EL (cell line): ENCODE data around the gene TAF1B.

ENCODE experiments used
- DNase-seq: peaks from one replicate; pipeline ENCODE4 v3.0.0-alpha.2; 2016

Gene TAF1B

DNA sequence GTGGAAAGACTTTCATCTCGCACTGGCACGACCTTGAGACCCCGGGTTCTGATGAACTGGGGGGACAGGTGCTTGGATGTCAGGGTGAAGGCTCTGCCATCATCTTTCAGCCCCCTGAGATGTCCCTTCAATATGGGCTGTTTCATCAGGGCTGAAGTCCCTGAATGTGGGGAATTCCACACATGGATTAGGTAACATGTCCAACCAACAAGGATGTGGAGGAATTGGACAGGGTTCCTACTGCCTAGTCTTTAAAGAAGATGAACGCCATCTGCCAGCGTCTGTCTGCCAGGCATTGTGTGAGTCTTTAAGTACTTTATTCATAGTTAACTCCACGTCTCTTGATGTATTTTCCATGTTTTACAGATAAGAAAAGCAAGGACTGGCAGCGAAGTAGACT is 102.3 kb downstream of the TAF1B start:
- DNase-seq = no peak

DNA sequence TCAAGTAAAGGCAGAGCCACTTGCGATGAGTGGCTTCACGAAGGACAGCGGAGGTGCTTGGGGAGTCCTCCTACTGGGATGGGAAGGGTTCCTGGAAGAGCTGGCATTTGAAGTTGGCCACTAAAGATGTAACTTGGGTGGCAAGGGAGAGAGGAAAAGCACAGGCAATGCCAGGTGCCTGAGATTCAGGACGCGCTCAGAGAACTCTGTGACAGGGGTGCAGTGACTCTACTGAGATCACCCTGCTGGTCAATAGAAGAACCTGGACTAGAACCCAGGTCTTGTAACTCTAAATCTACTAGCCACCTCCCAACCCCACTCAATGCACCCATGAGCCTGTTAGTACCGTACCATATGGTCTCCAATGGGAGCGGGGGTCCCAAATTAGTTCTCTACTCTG is 102.8 kb downstream of the TAF1B start:
- no peak for DNase-seq

DNA sequence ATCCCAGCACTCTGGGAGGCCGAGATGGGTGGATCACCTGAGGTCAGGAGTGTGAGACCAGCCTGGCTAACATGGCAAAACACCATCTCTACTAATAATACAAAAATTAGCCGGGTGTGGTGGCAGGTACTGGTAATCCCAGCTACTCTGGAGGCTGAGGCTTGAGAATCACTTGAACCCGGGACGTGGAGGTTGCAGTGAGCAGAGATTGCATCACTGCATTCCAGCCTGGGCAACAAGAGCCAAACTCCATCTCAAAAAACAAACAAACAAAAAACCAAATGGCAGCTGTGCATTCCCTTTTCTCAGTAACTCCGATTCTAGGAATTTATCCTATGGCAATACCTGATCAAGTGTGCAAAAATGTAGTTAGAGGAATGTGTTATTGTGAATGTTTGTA is 103.5 kb downstream of the TAF1B start:
- DNase-seq = no peak

DNA sequence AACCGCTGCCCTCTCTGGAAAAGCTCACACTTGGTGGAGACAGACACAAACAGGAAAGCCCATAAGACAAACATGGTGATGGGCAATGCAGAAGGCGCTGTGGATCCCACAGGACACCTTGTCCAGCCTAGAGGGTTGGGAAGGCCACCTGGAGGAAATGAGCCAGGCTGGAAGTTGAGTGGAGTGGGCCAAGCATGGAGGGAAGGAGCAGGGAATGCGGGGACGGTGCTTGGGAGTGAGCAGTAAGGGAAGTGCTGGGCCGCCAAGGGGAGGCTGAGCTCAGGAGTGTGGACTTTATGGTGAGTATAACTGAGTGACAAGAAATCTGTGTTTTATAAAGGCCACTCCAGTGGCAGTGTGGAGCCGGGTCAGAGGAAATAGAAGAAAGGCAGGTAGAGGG is 105.4 kb downstream of the TAF1B start:
- no peak for DNase-seq

DNA sequence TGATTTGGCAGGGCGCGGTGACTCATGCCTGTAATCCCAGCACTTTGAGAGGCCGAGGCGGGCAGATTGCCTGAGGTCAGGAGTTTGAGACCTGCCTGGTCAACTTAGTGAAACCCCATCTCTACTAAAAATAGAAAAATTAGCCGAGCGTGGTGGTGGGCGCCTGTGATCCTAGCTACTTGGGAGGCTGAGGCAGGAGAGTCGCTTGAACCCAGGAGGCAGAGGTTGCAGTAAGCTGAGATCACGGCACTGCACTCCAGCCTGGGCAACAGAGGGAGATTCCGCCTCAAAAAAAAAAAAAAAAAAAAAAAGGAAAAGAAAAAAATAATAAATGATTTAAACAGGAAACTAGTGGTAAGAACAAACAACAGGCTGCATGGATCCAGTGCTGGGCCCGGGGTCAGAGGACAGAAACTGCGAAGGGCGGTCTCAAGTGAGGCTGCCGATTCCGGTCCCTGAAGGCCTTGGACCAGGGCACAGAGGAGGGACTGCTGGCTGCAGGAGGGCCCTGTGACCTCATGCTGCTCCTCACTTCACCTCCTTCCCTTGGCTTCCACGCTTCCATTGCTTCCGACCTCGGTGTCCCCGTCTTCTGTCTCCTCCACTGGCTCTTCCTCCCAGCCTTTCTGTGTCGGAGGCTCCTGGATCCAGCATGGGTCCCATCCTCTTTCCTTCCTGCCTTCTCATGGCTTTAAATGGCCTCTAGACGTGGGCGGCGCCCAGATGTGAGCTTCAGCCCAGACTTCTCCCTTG is 106.1 kb downstream of the TAF1B start:
- no peak for DNase-seq

DNA sequence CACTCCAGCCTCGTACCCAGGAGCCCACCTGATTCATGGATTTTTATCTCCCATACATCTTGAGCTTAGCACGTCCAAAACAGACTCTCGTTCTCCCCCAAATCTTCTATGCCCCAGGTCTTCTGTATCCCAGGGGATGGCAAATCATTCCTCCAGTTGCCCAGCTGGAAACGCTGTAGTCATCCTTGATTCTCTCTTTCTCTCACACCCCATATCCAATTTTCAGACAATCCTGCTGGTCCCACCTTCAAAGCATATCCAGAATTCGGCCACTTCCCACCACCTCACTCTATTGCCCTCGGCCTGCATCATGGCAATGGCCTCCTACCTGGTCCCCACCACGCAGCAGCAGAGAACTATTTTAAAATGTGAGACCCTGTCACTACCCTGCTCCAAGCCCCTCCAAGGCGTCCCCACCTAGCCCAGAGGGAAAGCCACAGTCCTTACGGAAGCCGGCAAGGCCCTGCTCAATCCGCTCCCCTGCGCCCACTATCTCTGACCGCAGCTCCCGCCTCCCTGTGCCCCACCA is 106.8 kb downstream of the TAF1B start:
- DNase-seq = no peak

DNA sequence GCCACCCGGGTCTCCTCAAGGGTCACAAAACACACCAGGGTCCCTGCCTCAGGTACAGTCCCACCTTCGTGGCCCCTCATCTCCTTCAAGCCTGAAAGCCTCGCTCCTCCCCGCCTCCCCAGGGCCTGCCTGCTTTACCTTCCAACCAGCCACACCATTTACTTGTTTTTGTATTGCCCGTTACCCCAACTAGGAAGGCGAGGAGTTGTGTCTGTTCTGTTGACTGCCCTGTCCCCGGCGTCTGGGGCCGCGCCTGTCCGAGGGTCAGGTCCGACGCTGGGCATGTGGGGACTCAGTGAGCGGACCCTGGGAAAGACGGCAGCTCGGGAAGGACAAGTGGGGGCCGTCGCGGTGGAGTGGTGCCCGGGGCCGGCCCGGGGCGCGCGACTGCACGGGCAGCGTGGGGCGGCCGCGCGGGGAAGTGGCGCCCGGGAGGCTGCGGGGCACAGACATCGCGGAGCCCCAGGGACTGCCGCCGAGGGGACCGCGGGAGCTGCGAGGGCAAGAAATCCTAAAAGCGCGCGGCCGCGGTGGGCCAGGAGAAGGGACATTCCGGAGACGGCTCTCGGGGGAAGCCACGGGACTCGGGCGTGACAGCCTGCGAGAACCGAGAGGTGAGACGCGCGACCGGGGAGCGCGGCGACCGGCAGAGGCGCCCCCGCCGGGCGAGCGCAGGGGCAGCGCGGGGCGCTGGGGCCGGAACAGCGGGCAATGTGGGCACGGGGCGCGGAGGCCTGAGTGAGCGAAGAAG is 107.4 kb downstream of the TAF1B start:
- peak; percentile 45 for DNase-seq

DNA sequence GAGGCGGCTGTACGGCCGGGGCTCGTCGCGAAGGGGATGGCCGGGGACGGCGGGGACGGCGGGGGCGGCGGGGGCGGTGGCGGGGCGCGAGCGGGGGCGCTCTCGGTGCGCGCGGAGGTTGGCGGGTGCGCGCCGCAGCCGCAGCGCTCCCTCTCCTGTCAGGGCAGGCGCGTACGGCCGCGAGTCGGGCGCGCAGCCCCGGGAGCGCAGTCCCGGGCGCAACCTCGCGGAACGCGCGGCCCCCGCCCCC is 107.9 kb downstream of the TAF1B start:
- DNase-seq = no peak

DNA sequence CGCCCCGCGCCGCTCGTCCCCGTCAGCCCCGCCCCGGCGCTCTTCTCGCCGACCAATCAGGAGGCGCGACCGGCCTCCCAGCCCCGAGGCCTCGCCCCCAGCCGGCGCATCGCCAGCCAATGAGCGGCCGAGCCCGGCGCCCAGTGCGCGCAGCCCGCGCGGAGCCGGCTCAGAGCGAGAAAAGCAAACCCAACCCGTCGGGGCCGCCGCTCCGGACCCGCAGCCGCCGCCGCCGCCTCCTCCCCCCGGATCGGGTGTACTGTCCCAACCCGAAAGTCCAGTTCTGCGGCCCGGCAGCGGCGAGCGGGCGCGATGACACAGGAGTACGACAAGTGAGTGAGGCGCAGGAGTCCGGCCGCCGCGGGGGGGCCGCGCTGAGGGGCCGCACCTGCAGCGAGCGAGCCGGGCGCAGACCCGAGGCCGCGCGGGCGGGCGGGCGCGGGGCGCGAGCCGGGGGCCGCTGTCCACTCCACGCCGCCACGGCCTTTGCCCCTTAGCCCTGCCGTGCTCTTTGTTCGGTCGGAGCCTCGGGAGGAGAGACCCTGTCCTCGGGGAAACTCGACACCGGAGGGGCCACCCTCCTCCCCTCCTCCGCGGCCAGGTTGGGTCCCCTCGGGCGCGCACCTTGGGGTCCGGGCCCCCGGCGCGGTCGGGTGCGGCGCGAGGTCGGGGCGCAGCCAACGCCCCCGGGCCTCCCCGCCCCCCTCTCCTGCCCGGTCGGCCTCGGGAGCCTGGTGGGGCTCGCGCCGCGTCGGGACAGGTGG is 108.4 kb downstream of the TAF1B start, which contains the start of gene GRHL1:
Gene GRHL1 (plus strand): TSS at position 172 of the 764 bp plus-strand sequence. CDS start 141 bp downstream, at position 313.
- DNase-seq = peak; percentile 90

DNA sequence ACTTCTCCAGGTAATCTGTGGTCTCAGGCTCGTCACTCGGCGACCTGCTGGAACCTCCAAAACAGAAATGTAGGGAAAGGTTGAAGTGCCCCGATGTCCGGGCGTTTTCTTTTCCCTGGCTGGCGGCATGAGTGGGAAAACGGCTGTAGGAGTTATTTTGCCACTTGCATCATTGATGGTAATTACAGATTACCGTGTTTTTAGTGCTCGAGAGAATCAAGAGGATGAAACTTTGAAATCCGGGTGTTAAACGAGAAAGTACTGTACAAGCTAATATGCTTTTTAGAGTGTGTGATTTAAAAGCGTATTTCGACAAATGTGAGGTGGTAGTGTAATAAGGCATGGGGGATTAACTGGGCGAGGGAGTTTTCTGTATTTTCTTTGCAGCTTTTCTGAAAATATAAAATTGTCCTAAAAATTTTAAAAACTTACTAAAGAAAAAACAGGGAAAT is 109.0 kb downstream of the TAF1B start:
- DNase-seq = no peak

DNA sequence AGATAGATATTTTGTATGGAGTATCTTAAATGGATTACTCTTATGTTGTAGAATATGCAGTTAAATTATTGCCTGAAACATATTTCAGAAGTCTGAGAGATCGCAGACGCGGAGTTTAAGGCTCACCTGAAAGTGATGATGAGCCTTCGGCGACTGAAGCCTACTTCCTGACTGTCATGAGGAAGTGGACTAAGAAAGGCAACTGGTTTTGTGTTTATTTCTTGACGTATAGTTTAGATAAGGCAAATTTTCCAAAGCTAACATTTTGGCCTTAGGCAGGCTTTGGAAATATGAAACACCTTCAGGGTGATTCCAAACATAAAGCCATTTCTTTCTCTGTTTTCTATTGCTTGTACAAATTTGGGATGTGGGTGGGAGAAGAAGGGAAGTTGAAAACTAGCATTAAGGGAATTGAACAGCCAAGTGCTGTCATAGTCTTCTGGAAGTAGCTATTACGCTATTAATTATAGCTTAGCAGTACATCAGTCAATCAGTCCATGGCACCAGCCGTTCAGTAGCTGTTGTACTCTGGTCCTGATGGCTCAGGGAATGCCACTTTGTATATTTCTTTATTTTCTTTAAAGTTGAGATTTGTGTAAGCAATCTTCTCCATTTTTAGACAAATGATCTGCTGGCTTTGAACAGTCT is 109.7 kb downstream of the TAF1B start:
- DNase-seq = no peak

DNA sequence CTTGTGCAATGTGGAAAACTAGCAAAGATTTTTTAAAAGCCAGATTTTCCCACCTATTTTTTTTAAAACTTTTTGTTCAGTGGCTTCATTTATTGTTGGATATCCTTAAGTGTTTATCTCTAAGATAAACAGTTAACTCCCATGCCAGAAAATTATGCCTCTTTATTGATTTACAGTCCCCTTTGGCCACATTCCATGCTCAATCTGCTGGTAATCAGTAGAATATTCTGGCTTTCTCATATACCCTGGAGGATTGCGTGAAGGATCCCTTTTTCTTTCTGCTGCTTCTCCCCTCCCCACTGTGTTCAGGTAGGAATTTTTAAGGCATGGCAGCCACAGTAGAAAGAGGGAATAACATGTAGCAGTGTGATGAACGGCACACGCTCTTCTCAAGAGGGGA is 110.9 kb downstream of the TAF1B start:
- no peak for DNase-seq

DNA sequence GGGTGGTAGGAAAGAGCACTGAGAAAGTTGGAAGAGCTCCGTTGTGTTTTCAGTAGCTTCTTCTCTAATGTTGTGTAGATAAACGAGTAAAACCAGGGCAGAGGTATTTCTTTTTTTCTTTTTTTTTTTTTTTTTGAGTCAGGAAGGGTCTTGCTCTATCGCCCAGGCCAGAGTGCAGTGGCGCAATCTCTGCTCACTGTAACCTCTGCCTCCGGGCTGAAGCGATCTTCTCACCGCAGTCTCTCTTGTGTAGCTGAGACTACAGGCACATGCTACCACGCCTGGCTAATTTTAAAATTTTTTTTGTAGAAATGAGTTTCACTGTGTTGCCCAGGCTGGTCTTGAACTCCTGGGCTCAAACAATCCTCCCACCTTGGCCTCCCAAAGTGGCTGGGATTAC is 114.8 kb downstream of the TAF1B start:
- DNase-seq = no peak

DNA sequence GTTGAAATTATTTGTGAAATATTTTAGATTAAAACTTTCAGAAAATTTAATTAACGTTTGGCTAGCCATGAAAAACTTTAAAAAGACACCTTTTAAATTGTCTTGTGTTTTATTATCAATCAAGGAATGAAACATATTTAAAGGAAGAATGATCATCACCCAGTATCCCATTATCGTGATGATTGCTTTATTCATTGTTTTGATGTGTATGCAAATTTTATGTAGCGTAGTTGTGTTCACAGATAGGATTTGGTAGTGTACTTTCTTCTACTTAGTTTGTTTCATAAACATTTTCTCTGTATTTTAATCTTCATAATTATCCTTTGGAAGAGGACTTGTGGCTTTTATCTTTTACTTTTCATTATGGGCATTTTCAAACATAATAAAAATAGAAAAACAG is 116.0 kb downstream of the TAF1B start:
- no peak for DNase-seq

DNA sequence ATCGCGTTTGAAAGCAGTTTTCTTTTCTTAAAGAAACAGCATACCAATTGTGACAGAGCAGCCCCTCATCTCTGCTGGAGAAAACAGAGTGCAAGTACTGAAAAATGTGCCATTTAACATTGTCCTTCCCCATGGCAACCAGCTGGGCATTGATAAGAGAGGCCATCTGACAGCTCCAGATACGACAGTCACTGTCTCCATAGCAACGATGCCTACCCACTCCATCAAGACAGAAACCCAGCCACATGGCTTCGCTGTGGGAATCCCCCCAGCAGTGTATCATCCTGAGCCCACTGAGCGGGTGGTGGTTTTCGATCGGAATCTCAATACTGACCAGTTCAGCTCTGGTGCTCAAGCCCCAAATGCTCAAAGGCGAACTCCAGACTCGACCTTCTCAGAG is 117.7 kb downstream of the TAF1B start:
- no peak for DNase-seq

DNA sequence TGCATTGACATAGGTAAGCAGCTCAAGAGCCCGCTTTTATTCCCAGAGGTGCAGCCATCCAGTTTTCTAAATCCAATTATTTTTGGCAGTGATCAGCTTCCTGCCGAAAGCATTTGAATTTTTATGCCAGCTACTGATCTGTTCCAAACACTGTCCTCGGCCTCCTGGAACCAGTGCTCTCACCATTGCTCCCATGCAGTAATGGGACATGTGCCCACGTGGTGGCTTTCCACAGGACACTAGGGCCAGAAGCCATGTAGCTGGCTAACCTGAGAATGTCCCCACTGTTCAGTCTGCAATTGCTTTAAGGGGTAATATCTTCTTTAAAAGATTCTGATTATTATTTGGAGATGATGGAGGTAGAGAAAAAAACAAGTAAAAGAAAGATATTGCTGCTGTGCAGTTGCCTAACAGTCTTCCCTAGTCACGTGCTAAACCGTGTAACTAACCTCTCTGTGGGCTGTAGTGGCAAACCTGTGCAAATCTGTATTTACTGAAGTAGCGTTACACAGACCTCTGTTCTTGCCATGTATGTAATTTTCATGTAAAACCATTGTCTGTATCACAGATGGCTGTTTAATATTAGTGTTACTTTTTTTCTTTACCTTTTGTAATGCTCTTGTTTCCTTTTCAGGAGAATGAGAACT is 121.2 kb downstream of the TAF1B start:
- no peak for DNase-seq

DNA sequence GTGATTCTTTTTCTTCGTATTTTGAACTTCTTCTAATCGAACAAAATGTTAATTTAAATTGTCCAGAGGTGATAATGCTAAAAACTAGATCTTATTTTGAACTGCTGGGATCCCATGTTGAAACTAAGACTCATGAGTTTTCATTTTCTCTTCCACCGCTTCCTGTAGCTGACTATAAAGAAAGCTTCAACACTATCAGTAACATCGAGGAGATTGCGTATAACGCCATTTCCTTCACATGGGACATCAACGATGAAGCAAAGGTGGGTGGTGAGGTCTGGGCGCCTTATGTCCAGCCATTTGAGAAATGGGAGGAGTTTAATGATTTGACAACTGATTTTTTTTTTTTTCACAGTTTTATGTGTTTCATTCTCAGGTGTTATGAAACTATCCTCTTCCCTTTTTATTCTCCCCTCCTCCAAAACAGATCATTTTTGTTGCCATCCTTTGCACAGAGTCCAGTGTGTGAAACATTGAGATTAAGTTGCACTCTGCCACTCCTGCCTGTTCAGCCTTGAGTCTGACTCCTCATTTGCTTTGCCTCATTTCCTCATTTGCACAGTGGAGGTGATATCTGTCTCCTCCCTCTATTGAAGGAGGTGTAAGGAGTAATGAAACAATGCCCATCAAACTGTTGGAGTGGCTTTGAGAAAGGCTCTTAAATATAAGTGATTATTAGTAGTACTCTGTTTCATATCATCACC is 122.0 kb downstream of the TAF1B start:
- DNase-seq = no peak

DNA sequence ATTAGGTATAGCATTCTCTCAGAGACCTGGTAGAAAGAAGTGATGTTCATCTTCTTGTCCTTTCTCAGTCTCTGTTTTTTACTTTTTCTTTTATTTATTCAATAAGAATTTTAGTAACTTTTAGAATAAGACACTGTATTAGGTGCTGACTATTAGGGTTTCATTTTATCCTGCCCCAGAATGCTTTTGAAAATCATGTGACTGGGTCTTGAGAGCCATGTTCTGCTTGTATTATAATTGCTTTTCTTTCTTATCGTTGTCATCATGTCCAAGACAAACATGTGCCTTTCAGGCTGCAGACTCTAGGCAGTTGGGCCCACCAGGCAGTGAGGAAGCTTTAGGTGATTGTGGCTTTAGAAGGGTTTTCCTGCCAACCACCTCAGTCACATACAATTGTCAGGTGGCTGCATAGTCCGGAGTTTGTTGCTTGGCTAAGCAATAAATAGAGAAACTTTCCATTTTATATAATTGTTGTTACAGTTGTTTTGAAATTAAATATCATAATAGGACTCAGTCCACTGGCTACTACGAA is 123.3 kb downstream of the TAF1B start:
- DNase-seq = no peak

DNA sequence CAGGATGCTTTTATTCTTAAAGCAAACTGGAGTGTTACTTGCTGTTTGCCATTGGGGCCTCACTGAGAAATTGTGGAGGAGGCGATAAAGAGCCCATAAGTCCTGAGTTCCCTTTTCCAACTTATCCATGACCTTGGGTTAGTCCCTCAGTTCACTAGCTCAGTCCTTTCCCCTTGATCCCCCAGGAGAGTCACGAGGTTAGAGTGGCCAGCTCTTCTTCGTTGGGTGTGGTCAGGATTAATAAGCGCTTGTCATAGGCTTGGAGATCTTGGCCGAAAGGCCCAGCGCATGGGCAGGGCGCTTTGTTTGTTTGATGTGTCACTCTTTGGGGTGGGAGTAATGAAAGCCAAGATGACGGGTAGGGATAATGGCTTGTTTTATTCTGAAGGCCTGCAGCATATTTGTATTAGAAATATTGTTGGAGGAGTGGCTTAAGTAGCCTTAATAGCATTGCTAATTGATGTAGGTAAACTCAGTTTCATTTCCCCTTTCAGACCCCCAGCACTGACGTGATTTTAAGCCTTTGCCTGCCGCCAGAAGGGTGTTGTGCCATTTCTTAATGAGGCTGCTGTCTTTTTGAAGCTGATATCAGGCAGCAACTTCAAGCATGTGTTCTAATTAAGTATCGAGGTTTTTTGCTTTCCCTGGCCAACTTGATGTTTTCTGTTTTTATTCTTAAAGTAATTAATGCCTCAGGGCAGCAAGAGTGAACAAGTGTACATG is 123.9 kb downstream of the TAF1B start:
- DNase-seq = no peak

DNA sequence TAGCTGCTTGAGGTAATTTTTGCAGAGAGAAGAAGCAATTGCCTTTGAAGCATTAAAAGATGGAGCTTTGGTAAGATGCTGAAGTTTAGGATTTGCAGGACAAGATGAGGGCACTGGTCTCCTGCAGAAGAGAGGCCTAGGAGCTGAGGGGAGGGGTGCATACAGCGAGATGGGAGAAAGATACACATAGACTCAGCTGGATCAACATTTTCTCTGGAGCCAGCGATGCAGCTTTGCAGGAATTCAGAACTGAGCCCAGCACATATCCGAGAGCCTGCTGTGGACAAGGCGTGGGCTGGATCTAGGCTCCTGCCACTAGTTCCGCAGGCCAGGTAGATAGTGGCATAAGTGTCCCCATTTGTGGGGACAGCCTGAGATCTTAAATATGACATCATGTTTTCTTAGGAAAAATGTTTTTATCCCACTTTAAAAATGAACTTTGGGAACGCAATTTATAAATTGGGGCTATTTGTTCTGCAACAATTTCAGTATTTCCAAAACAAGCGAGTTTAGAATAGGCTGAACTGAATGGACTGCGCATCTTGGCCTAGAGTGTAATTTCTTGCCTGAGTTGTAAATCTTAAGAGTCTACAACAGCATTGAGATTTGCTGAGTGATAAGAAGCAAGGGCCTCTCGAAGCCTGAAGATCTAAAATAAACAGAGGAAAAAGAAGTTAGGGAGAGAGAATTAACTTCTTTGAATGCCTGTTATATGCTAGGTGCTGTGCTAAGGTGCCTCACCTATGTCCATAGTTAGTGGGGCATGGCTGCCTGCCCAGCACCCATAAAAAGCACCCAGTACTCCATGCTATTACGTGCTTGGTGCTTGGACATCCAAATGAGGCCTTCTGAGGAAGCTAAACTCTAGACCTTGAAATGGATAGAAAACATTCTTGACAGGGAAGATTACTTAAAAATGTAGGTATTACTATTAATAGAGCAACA is 125.6 kb downstream of the TAF1B start:
- DNase-seq = no peak
